SU-DHL-6 (cell line): ENCODE measurements around the gene GRM7.

Source experiments
- H2AFZ ChIP-seq: fragments of 200-600 bp; sonication (generic); 2 replicates; pipeline ENCODE4 v1.6.1; 2014; ENCODE audit warnings: low read depth, mild to moderate bottlenecking, moderate library complexity, mixed read lengths, antibody characterized with exemption, low read length; ENCODE audit not compliant: severe bottlenecking
- H3F3A ChIP-seq: fragments of 200-600 bp; shearing (Covaris generic); 2 replicates; pipeline ENCODE4 v1.6.0; 2016; ENCODE audit warnings: antibody characterized with exemption, mild to moderate bottlenecking; ENCODE audit not compliant: insufficient read depth
- H3K27ac ChIP-seq: fragments of 200-600 bp; sonication (generic); 2 replicates; pipeline ENCODE4 v1.5.1; 2016; ENCODE audit warnings: low read depth, mild to moderate bottlenecking, low read length, moderate library complexity, mixed read lengths
- H3K27me3 ChIP-seq: fragments of 200-600 bp; sonication (generic), shearing (Covaris generic); 2 replicates; pipeline ENCODE4 v1.6.0; 2014; ENCODE audit warnings: mild to moderate bottlenecking, low read length
- H3K36me3 ChIP-seq: fragments of 200-600 bp; sonication (generic); 2 replicates; pipeline ENCODE4 v1.6.1; 2014; ENCODE audit warnings: mild to moderate bottlenecking, low read length, mixed read lengths
- H3K4me2 ChIP-seq: fragments of 300-600, 200-600 bp; shearing (Covaris generic), sonication (generic); 2 replicates; pipeline ENCODE4 v1.6.0; 2014; ENCODE audit warnings: low read length, low read depth, mild to moderate bottlenecking; ENCODE audit not compliant: poor library complexity, severe bottlenecking
- H3K4me3 ChIP-seq: fragments of 200-600 bp; sonication (generic); 2 replicates; pipeline ENCODE4 v1.5.1; 2014; ENCODE audit warnings: antibody characterized with exemption, low read length, mild to moderate bottlenecking, mixed read lengths; ENCODE audit not compliant: insufficient read depth, poor library complexity, severe bottlenecking
- H3K79me2 ChIP-seq: fragments of 200-600 bp; sonication (generic); 2 replicates; pipeline ENCODE4 v1.6.1; 2014; ENCODE audit warnings: mild to moderate bottlenecking, low read length, moderate library complexity; ENCODE audit not compliant: insufficient read depth
- H3K9ac ChIP-seq: fragments of 200-600 bp; sonication (generic); 2 replicates; pipeline ENCODE4 v1.7.0; 2014; ENCODE audit warnings: mild to moderate bottlenecking, low read length
- H3K9me2 ChIP-seq: fragments of 200-600 bp; sonication (generic); replicated peaks from 2 replicates; pipeline ENCODE4 v1.6.1; 2014; ENCODE audit warnings: low read length; ENCODE audit not compliant: insufficient read depth
- H3K9me3 ChIP-seq: fragments of 200-600 bp; sonication (generic); 2 replicates; pipeline ENCODE4 v1.6.1; 2014; ENCODE audit warnings: low read length, mixed read lengths; ENCODE audit not compliant: insufficient read depth
- H4K20me1 ChIP-seq: fragments of 200-600 bp; sonication (generic); 2 replicates; pipeline ENCODE4 v1.6.1; 2014; ENCODE audit warnings: low read depth, mild to moderate bottlenecking, antibody characterized with exemption, low read length, moderate library complexity, mixed read lengths
- CTCF ChIP-seq: fragments of 200-600 bp; sonication (generic); IDR thresholded peaks from one replicate; pipeline ENCODE4 v1.5.1; 2017; ENCODE audit warnings: antibody characterized with exemption, mild to moderate bottlenecking, low read length, moderate library complexity; ENCODE audit not compliant: insufficient read depth, poor library complexity, severe bottlenecking
- EZH2phosphoT487 ChIP-seq: fragments of 200-600 bp; sonication (generic), shearing (Covaris generic); conservative IDR thresholded peaks from 2 replicates; pipeline ENCODE4 v1.6.1; 2018; ENCODE audit warnings: mild to moderate bottlenecking, antibody characterized with exemption, low read length, moderate library complexity, mixed read lengths

GRM7 gene

GRCh38 chr3:7547826-7548225 is 686.9 kb downstream of the GRM7 start:
- no peak overlapping the region for H3K9ac ChIP-seq
- H3K9me2 ChIP-seq: no peaks in the 10 kb centered on the region
- no peak overlapping the region for H3K4me3 ChIP-seq
- H3K27me3 ChIP-seq: no peaks in the 10 kb centered on the region
- H3K9me3 ChIP-seq: no peaks in the 10 kb centered on the region
- no peaks in the 10 kb centered on the region for H3K36me3 ChIP-seq
- TF ChIP-seq CTCF: no peak
- TF ChIP-seq EZH2phosphoT487: no peak
- H3K79me2 ChIP-seq: no peaks in the 10 kb centered on the region
- H3F3A ChIP-seq: no peaks in the 10 kb centered on the region
- no peaks in the 10 kb centered on the region for H4K20me1 ChIP-seq
- H3K4me2 ChIP-seq: no peak overlapping the region
- no peak overlapping the region for H2AFZ ChIP-seq
- no peak overlapping the region for H3K27ac ChIP-seq

GRCh38 chr3:7562892-7563291 is 702.0 kb downstream of the GRM7 start:
- Histone ChIP-seq H3K79me2 (no peaks in the 10 kb centered on the region), H3F3A (no peaks in the 10 kb centered on the region), H3K27ac (no peak overlapping the region), H2AFZ (no peak overlapping the region), H3K9ac (no peak overlapping the region), H3K36me3 (no peaks in the 10 kb centered on the region), H3K4me2 (no peak overlapping the region), H3K9me3 (no peaks in the 10 kb centered on the region), H4K20me1 (no peaks in the 10 kb centered on the region), H3K4me3 (no peak overlapping the region), H3K27me3 (no peaks in the 10 kb centered on the region), H3K9me2 (no peaks in the 10 kb centered on the region)
- no peak for TF ChIP-seq EZH2phosphoT487
- no peak for TF ChIP-seq CTCF

- Histone ChIP-seq H3K36me3 (no peaks in the 10 kb centered on the region), H3K9ac (no peak overlapping the region), H3F3A (no peaks in the 10 kb centered on the region), H3K4me2 (no peak overlapping the region), H3K79me2 (no peaks in the 10 kb centered on the region), H3K4me3 (no peak overlapping the region), H3K27ac (no peak overlapping the region), H4K20me1 (no peaks in the 10 kb centered on the region), H3K9me3 (no peaks in the 10 kb centered on the region), H3K27me3 (no peaks in the 10 kb centered on the region), H3K9me2 (no peaks in the 10 kb centered on the region), H2AFZ (no peak overlapping the region)
- no peak for TF ChIP-seq CTCF
- TF ChIP-seq EZH2phosphoT487: no peak
Observed at GRCh38 chr3:7565574-7565973, 704.7 kb downstream of the GRM7 start.
